GM21717 (cell line): ENCODE results near the gene PBX3.

ENCODE experiments used
- ATAC-seq: cut with Tn5 transposase; IDR thresholded peaks from one replicate; pipeline ENCODE4 v1.9.1; 2021; ENCODE audit warnings: mild to moderate bottlenecking, moderate library complexity; ENCODE audit not compliant: unreplicated experiment

PBX3 gene

GRCh38 chr9:125990186-125990792 is 243.1 kb downstream of the PBX3 start:
- no peak for ATAC-seq

- ATAC-seq: no peak
These were observed 243.6 kb downstream of the PBX3 start for GRCh38 chr9:125990793-125991220.

GRCh38 chr9:125991886-125992529 is 244.8 kb downstream of the PBX3 start:
- ATAC-seq: no peak

DNA sequence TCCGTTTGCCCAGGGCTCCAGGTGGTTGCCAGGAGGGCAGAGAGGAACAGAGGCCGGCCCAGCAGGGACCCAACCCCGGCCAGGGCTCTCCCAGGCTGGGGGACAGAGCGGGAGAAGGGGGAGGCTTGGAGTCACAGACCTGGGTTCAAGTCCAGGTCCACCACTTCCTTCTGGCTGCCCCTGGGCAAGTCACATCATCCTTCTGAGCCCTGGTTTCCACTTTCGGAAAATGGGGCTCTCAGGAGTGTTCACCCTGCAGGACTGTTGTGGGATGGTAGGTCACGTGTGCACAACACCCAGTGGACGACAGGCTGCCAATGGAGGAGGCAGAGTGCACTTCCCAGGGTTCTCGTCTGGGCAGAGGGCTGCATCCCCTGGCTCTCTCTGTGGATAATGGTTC is 245.4 kb downstream of the PBX3 start:
- no peak for ATAC-seq

DNA sequence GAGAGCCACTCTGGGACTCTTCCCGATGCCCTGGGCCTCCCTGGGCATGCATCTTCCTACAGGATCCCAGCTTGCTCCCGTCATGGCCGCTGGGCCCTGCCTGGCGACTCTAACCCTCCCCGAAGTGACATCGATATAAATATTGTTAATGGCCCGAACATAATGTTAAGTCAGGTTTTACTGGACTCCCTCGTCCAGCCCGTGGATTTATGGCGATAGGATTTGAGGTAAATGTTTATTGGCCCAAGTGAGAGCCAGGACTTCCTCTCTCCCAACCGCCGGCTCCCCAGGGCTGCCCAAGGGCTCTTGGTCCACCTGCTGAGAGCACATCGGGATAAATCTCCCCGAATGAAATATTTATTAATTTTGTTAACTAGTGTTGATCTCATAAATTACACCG is 246.3 kb downstream of the PBX3 start:
- ATAC-seq: no peak

DNA sequence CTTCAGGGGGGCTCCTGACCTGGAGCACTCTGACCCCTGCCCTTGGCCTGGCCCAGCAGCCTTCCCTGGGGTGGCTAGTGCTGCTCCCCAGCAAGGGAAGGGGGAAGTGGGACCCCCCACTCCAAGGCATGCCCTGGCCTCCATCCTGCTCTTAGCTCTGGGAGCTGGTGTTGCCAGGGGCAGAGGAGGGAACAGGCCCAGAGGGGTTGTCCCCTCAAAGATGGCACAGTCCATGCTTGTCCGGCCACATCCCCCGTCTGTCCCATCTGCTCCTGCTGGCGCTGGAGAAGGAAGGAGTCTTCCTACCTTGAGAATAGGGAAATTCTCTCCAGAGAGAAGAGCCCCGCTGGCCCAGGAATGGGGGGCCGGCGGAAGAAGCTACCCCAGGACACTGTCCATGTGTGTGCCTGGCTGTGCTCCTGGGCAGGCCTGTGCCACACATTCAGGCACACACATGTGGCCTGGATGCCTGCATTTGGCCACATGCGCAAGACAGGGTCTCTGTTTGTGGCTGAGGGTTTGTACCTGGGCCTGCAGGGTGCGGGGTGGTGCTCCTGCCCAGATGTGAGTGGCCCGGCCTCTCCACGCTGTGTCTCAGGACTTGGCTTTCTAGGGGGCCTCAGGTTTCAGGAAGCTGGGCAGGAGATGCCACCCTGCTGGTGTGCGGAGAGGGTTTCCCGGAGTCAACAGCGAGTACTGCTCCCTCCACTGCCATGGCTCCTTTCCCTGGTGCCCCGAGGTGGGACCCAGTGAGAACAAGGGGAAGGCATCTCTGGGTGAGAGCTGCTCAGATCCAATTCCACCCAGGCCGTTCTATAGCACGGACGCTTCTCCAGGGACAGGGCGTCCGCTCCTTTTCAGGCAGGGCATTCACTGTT is 247.1 kb downstream of the PBX3 start:
- no peak for ATAC-seq

DNA sequence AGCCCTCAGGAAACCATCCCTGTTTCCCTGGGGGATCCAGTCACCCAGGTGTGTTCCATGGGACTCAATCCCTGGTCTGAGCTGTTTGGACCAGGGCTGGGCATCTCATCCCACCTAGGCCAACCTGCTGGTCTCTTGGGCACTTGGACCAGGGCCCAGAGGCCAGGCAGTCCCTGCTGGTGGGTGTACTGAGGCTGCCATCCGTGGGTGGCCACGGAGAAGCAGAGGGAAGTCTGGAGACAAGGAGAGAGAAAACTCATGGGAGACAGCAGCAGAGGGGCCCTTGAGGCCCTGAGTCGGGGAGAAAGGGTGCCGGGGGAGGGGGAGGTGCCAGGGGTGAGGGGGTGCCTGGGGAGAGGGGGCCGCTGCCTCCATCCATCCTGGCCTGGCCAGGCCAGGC is 247.8 kb downstream of the PBX3 start:
- no peak for ATAC-seq

GRCh38 chr9:125995706-125996105 is 248.5 kb downstream of the PBX3 start:
- no peak for ATAC-seq

DNA sequence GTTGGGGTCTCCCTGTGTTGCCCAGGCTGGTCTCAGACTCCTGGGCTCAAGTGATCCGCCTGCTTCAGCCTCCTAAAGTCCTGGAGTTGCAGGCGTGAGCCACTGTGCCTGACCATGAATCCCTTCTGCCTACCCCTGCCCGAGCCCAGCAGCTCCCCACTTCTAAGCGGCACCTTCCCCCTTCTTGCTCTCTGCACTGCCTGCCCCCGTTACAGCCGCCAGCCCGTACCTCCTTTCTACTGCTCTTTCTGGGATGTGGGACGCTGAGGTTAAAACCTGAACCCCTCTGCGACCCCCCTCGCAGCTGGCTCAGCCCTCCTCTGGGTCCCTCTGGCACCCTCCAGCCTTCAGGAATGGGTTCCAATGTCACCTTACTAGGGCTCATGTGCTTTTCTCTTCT is 249.6 kb downstream of the PBX3 start:
- no peak for ATAC-seq

- no peak for ATAC-seq
These were observed 250.1 kb downstream of the PBX3 start for GRCh38 chr9:125997196-125997823.

DNA sequence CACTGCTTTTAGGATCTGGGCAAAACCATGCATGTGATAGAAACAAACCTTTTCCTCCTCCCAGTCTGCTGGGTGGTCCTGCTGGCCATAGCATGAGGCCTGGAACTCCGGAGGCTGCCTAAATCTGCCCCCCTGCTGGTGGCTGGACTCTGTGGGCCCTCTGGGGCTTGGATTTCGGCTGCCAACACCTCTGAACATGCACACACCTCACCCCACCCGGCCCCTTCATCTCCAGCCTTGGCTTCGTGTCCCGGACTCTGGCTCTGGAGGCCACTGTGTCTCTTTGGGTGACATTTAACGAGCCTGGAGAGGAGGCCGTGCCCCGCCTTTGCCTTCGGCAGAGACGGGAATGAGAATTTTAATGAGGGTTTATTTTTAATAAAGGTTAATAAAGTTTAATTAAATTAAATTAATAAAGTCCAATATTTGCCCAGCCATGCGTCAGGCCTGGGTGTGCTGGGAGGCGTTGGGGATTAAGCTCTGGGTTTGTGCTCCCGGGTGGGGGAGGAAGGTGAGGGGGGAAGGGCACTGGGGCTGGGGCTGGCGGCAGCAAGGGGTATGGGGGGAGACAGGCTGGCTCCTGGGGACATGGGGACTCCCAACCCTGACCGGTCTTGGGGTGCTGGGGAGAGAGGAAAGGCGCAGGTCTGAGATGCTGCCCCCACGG is 251.8 kb downstream of the PBX3 start:
- no peak for ATAC-seq

- ATAC-seq: no peak
These were observed 252.3 kb downstream of the PBX3 start for GRCh38 chr9:125999504-125999881.

DNA sequence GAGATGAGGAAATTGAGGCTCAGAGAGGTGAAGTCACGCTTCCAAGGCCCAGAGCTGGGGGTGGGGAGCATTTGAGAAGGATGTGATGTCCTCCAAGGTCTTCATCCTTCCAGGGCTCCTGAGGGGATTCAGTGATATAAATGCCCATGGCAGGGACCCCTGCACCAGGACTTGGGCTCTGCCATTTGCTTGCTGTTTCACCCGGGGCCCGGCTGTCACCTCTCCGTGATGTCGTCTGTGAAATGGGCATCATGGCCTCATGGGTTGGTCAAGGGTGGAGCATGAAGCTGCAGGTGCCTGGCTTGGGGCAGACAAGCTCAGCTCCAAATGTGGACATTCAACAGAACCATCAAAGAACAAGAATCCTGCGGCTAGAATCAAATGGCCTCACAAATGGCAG is 253.1 kb downstream of the PBX3 start:
- no peak for ATAC-seq

- no peak for ATAC-seq
These were observed 253.8 kb downstream of the PBX3 start for GRCh38 chr9:126000731-126001580.

GRCh38 chr9:126001581-126002225 is 254.5 kb downstream of the PBX3 start:
- no peak for ATAC-seq

GRCh38 chr9:126002476-126003350 is 255.5 kb downstream of the PBX3 start:
- ATAC-seq: no peak

- no peak for ATAC-seq
These were observed 261.9 kb downstream of the PBX3 start for GRCh38 chr9:126009047-126009446.

GRCh38 chr9:126014726-126015125 is 267.6 kb downstream of the PBX3 start:
- ATAC-seq: no peak

- ATAC-seq: no peak
These were observed 268.3 kb downstream of the PBX3 start for GRCh38 chr9:126015424-126015823.
